ENCODE results near the gene PADI3.

PADI3 gene

DNA sequence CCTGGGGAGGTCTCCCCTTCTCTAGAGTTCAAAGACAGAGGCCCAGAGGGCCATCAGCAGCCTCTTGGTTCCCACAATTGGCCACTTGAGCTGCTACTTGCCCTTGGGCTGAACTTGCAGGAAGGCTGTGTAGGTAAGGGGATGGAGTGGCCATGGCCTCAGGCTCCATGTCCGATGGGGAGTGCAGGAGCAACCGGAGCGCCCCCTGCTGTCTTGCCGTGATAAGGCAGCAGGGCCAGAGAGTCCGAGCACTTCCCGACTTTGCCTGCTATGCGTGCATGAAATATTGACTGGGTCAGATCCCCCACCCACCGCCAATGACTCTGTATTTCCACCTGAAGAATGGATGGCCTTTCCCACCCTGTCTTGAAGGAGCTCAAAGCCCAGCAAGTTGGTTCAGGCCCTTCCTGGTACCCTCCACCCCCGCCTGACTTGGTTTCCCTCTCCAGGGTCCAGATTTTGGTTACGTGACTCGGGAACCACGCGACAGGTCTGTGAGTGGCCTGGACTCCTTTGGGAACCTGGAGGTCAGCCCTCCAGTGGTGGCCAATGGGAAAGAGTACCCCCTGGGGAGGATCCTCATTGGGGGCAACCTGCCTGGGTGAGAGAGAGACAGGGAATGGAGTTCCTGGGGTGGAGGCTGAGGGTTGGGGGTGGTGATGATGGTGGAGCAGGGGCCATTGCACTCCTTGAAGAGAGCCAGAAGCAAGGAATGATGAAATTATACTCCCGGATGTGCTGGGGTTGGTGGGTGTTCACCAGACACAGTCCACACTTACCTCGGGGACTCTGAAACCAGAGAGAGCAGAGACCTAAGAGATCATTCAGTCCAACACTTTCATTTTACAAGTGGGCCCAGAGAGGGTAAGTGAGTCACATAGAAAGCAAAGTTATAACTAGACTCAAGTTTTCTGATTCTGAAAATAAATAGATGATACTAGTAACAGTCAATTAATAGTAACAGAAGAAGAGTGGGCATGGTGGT, 25.6 kb downstream of the PADI3 start:
- DNase-seq (ENCODE audit: low read depth), result no peak

DNA sequence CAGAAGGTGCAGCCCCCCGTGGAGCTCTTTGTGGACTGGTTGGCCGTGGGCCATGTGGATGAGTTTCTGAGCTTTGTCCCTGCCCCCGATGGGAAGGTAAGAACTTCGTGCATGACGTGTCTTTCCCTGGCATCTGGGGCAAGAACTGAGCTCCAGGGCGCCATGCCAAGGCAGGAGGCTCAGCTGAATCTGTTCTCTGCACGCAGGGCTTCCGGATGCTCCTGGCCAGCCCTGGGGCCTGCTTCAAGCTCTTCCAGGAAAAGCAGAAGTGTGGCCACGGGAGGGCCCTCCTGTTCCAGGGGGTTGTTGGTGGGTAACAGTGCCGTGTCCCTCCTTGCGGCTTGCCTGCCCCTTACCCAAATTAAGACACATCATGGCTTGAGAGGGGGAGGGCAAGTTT, 27.7 kb downstream of the PADI3 start:
- no peak for DNase-seq (ENCODE audit: low read depth)

DNA sequence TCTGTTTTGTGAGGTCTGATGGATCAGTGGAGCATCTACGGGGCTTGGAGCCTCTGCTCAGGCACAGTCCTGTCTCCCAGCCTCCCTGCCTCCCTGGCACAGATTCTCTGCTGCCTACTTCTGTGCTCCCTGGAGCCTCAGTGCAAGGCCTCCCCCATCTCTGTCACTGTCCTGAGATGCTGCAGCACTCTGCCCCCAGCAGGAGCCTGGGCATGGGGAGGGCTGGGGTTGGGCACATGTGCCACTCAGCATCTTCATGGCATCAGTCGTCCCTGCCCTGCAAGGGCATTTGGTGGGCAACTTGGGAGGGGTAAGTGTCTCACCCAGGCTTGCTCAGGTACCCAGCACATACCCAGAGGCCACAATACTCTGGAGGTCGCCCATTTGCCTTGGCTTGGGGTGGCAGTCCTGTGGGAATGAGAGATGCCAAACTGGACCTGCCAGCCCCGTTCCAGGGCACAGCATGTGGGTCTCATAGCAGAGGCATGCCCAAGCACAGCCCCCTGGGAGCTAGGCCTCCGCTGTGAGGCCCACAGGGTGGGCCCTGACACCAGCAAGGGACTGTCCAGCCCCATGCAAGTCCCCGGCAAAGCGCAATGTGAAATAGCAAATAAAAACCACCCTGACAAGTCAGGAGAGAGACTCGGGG, 28.7 kb downstream of the PADI3 start:
- no peak for DNase-seq (ENCODE audit: low read depth)

DNA sequence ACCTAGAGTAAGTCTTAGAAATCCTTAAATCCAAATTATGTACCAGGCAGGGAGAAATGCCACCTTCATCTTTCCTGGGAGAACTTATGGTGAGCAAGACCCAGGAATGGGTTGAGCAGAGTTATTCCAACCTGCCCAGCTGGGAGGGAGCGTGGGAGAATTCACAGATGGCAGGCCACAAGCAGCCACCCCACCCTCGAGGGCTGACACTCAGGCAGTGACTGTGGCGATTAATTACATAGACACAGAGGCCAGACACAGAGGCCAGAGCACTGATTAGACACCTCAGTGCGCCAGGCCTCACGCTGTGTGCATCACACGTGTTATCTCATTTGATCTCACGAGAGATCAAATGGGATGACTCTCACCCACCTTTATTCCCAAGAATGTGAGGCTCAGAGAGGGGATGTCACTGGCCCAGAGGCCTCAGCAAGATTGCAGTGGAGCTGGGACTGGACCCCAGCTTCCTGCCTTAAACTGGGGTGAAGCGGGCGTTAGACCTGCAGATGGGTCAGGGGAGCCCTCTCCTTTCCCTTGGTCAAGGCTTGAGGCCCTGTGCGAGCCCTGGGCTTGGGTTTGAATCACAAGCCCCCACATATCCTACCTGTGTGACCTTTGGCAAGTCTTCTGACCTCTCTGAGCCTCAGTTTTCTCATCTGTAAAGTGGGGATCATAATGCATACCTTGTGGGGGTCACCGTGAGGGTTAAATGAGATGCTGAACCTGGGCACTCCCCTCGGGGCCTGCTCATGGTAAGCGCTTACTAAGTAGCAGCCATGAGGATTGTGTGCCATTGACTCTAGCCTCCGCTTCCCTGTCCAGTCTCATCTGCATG, 30.3 kb downstream of the PADI3 start:
- DNase-seq (ENCODE audit: low read depth), result no peak

DNA sequence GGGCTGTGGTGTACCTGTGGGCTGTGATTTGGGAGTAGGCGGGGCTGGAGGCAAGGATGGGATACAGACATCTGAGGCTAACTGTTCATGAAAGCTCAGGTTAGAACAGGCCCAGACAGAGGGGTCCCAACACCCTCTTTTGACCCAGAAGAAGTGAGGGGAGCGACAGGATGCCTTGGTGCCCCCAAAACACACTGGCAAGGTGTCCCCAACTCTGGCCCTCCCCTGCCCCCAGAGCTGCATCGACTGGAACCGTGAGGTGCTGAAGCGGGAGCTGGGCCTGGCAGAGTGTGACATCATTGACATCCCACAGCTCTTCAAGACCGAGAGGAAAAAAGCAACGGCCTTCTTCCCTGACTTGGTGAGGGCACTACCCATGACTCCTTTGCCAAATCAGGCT, 31.5 kb downstream of the PADI3 start:
- DNase-seq (ENCODE audit: low read depth), result no peak

DNA sequence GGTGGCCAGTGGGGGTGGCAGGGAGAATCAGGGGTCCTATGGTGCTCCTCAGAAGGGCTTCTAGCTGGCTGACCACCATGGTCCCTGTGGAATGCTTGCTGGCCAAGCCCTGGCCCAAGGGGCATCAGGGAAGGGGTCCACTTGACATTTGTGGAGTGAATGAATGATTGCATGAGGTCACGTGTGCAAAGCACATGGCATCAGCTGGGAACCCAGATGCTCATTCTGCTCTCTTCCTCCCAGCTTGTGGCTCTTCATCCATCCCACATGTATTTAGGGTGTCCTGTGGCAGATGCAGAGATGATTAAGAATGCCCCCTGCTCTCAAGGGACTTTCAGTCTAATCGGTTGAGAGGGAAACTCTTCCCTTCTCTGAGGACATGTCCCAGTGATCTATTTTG, 32.0 kb downstream of the PADI3 start:
- DNase-seq (ENCODE audit: low read depth), result no peak

DNA sequence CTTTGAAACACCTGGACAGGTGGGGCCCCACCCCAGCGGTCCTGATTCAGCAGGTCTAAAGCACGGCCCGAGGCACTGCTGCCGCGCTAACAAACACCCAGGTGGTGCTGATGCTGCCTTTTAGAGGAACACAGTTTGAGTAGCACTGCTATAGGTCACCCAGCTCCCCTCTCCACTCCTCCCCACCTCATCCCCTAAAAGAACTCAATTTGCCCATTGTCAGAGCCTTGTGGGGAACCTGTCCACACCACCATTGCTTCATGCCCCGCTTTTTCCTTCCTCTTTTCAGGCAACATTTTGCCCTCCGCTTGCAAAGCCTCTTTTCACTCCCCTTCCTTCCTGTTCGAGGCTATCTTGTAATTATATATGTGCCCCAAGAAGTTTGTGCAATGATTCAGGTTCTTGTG, 32.9 kb downstream of the PADI3 start:
- no peak for DNase-seq (ENCODE audit: low read depth)

DNA sequence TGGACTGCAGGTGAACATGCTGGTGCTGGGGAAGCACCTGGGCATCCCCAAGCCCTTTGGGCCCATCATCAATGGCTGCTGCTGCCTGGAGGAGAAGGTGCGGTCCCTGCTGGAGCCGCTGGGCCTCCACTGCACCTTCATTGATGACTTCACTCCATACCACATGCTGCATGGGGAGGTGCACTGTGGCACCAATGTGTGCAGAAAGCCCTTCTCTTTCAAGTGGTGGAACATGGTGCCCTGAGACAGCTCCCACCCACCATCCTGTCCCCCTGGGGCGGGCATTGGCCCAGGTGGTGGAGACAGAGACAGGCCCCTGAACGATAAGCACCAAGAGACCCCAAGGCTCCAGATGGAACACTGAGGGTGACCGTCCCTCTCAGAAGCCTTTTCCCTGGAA, 33.9 kb downstream of the PADI3 start:
- DNase-seq (ENCODE audit: low read depth), result no peak

DNA sequence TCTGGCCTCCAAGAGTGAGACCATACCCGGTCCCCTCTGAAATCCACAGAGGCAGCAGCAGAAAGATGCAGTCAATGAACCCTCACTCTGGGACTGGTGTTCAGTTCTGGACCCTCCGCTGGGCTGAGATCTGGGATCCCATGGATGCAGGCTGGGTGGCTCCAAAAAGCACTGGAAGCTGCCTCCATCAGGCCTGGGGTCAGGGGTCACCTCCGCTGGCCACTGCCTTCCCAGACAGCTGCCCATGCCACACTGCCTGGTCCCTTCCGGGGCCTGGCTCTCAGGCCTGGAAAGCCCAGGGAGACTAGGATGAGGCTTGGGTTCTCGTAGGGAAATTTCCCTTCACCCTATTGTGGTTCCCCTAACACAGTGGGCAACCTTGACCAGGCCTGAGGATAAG, 37.7 kb downstream of the PADI3 start:
- DNase-seq (ENCODE audit: low read depth), result no peak

DNA sequence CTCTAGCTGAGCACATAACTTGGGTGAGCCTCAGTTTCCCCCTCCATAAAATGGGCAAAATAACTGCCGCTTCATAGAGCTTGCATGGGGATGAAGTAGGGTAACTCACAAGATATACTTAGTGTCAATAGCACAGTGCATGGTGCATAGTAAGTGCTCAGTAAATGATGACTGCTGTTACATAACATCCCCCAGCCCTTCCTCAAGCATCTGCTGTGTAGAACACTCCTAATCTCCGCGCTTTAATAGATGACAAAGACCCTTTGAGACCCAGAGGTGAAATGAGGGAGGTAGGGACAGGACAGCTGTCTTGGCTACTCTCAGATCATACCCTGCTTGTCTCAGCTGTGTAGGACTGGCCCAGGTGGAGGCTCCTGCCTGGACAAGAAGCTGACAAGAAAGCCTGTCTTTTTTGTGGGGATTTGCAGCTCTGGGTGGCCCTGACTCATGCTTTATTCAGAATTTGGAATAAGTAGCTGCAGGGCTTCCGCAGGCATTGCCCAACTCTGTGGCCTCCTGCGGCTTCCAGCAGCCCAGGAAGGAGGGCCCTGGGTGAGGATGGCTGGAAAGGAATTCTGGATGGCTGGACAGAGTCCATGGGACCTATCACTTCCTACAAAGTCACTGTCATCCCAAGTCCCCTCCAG, 38.4 kb downstream of the PADI3 start:
- DNase-seq (ENCODE audit: low read depth), result no peak

DNA sequence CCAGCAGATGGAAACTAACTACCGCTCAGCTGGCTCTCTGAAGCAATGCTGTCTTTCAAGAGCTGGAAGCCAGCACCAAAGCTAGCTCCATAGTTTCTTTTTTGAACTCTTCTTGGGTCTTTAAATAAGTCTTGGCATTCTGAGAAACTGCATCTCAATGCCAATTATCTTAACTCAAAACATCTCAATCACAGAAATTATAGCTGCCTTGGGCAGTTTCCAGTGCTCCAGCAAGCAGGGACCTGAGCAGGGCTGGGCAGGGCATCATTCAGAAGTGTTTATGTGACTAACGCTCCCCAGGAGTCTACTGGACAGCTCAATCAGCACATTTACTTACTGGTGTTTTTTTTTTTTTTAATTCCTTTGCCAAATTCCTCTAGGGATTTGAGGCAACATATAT, 40.8 kb downstream of the PADI3 start:
- no peak for DNase-seq (ENCODE audit: low read depth)

DNA sequence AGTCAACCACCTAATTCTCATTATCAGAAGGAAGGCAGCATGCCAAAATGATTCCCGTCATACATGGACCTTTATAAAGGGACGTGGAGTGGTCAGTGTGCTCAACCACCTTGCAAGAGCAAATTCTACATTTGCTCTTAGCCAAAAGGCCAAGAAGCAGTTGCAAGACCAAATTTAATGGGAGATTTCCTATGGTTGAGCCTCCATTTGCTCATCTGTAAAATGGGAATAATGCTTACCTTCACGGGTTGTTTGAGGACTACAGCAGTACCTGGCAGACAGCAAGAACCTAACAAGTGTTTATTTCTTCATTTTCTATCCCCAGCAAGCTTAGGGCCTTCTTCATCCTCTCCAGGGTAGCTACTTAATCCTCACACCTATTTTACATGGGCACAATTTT, 41.7 kb downstream of the PADI3 start:
- DNase-seq (ENCODE audit: low read depth), result no peak

DNA sequence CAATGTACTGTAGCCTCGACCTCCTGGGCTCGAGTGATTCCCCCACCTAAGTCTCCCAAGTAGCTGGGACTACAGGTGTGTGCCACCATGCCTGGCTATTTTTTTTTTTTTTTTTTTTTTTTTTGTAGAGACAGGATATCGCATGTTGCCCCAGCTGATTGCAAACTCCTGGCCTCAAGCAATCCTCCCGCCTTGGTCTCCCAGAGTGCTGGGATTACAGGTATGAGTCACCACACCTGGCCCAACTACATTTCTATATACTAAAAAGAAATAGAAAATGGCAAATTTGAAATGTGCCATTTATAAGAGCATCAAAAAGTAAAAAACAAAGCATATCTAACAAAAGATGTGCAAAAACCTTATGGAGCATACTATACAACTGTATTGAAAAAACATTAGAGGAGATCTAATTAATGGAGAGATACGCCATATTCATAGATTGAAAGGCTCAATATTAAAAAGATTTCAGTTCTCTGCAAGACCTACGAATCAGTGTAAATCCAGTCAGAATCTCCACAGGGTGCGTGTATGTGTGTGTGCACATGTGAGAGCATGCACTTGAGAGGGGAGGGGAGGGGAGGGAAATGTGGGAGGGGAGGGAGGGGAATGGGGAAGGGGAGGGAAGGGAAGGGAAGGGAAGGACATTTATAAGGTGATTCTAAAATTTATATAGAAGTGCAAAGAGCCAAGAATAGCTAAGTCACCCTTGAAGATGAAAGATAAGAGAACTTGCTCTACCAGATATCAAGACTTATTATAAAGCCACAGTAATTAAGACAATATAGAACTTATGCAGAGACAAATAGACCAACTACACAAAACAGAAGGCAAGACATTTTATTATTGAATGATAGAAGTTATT, 43.6 kb downstream of the PADI3 start:
- no peak for DNase-seq (ENCODE audit: low read depth)

DNA sequence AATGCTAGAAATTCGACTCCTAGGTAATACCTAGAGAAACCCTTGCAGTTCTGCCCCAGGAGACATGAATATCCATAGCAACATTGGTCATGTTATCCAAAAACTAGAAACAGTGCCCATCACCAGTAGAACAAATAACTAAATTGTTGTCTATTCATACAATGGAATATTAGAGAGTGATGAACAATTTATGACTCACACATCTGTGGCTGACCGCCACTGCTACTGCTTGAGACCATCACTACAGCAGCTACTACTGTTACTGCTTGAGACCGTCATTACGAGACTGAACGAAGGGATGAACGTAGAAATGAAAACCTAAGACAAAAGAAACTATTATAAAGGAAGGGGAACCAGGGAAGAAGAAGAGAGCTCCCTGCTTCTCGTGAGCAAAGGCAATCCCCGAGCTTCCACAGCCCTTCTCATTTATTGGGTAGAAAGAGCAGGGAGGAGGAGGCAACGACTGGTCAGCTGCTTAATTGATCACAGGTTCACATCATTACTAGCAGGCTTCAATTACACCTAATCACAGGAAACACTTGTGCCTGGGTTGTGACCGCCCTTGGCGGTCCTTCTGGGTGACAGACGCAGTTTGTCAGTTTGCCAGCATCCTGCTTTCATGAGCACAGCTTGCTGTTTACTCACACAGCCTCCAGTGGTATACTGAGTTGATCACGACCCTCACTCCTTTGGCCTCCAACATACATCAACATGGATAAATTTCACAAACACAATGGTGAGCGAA, 45.0 kb downstream of the PADI3 start:
- DNase-seq (ENCODE audit: low read depth), result no peak

DNA sequence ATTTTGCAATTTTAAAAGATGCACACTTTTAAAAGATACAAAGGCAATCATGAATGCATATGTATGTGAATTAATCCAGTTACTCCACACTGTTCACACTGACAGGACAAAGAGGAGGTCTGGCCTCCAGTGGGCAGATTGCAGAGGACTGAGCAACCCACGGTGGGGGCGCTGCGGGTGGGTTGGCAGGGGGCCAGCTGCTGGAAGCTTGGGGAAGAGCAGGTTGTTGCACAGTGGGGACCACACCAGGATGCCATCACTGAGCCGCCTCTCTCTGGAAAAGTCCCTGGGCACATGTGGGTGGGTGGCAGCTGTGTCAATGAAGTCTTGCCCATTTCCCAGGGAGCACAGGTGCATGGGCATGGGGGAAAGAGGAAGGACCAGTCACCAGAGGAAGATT, 46.4 kb downstream of the PADI3 start:
- DNase-seq (ENCODE audit: low read depth), result no peak

DNA sequence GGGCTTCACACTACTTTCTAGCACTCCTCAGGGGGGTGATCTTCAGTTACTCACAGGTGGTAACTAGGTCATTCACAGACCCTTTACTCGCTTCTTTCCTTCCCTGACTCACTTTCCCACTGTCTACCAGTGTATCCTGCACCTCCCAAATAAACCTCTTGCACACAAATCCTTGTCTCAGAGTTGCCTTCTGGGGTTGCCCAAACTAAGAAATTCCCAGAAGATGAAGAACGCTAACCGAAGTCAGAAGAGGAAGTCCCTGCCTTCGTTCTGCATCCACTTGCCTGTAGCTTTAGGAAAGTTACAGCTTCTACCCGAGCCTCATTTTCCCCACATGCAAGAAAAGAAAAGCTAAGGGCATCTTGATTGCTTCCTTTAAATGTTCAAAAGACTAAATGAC, 47.2 kb downstream of the PADI3 start:
- DNase-seq (ENCODE audit: low read depth), result no peak

DNA sequence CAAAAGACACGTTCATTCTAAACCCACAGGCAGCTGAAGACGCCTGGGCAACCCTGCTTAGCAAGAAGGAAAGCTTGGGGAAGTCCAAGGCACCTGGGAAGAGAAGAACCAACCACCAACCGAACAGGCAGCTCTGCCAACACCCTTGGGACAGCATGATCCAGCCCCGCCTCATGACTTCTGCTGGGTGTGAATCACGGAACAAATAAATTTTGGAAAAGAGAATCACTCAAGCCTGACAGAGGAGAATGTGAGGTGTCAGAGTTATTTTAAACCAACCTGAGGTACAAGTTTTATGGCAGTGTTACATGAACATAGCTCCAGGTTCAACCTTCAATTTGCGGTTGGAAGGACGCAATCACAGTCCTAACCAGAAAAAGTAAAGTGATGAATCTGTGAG, 49.1 kb downstream of the PADI3 start:
- no peak for DNase-seq (ENCODE audit: low read depth)

DNA sequence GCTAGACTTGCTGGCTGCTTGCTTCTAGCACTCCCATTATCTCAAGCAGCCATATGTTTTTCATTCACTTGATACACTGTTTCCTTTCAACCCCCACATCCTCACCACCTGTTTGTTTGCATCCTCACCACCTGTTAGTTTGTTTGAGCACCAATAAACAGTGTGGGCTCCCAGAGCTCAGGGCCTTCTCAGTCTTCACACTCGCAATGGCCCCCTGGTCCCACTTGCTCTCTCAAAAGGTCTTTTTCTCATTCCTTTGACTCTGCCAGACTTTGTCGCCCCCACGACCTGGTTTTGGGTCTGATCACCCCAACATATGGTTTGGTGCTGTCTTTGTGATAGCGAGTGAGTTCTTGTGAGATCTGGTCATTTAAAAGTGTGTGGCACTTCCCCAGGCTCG, 52.9 kb downstream of the PADI3 start:
- DNase-seq (ENCODE audit: low read depth), result no peak

DNA sequence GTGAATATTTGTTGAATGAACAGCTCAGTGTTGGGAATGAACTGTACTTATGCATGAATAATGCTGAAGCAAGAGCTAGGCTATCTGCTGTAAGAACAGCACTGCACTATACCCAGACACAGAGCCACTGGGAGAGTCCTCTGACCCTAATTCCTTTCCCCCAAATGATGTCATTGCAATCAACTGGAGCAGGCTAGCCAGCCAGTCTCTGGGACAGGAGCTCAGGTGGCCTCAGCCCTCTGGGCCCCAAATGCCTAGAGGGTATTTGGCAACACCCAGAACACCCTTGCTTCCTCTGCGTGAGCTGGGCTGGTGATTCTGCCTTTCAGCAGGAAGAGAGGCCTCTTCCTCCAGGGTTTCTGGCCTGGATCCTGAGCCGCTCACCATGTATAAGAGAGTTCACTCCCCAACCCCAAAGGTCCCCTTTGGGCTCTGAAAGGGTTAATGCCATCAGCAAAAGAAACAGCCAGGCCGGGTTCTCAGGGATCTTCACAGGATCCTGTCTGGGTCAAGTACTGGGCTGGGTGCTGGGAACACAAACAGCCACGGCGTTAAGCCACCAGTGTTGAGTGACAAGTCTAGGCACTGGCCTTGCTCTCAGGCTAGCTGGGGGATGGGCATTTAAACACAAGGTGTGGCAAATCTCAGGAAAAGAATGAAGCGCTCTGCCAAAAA, 55.4 kb downstream of the PADI3 start:
- DNase-seq (ENCODE audit: low read depth), result no peak

DNA sequence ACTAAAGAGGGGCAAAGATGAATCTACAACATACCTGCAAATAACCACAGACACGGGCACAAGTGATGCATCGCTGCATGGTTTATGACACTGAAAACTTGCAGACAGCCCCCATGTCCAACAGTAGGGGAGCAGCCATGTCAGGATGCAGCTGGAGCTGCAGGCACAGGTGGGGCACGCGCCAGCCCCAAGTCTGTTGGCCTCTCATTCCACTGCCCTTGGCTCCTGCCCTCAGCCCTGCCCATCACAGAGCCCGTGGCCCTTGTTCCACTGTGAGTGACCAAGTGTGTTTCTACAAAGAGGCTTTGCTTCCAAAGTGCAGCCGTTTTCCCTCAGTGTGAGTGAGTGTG, 55.9 kb downstream of the PADI3 start:
- no peak for DNase-seq (ENCODE audit: low read depth)

All from activated T-helper 1 cell treated with Interleukin-2 at 50 U/mL for 16 hours (primary cell).